Activated T-helper 2 cell treated with anti-CD3 and anti-CD28 coated beads, Interferon-gamma antibody, Interleukin-2, Interleukin-4, amounts not matched to agents 10 μg/mL and 5 μg/mL and 100 μg/mL, durations not matched to agents 14 hours and 24 hours and 36 hours (primary cell): ENCODE measurements around the gene LDLRAD3. TPM values are rescaled to one million over a fixed set of nuclear protein-coding genes. Genes with fewer than 3 reads are reported as not detected.
A peak's percentile ranks its signal among the peaks of the same experiment; 100 is the strongest.

Experiments used
- DNase-seq: peaks from one replicate; pipeline ENCODE4 v3.0.0; 2021; ENCODE audit warnings: low spot score
- H3K27ac Mint-ChIP-seq: one replicate; pipeline ENCODE4 v1.8.0; 2021; ENCODE audit warnings: mixed read lengths
- H3K27me3 Mint-ChIP-seq: one replicate; pipeline ENCODE4 v1.8.0; 2021; ENCODE audit warnings: low read depth, mixed read lengths
- H3K36me3 Mint-ChIP-seq: one replicate; pipeline ENCODE4 v1.8.0; 2021; ENCODE audit warnings: low read depth, mixed read lengths
- H3K4me1 Mint-ChIP-seq: one replicate; pipeline ENCODE4 v1.8.0; 2021; ENCODE audit warnings: low read depth, mixed read lengths
- H3K4me3 Mint-ChIP-seq: one replicate; pipeline ENCODE4 v1.8.0; 2021; ENCODE audit warnings: low read depth, mild to moderate bottlenecking, moderate library complexity, mixed read lengths
- H3K9me3 Mint-ChIP-seq: one replicate; pipeline ENCODE4 v1.8.0; 2021; ENCODE audit warnings: mixed read lengths
- intact Hi-C: fragments of 100-400 bp; cut with micrococcal nuclease; formaldehyde crosslinking; loops from one replicate; pipeline ENCODE4 v1.15.1; 2023
- total RNA-seq: library from RNA; stranded (reverse); gene quantifications from 2 replicates; pipeline ENCODE4 v1.2.3, GENCODE V29; 2022

Gene LDLRAD3
- total RNA-seq, 1 donor from 2014 or later, result 1.4 TPM

- H3K4me3 Mint-ChIP-seq, result no peak overlapping the region
- H3K4me1 Mint-ChIP-seq, result no peaks in the 10 kb centered on the region
- no peak for DNase-seq
- H3K27ac Mint-ChIP-seq, result no peak overlapping the region
- H3K27me3 Mint-ChIP-seq, result no peaks in the 10 kb centered on the region
- no peaks in the 10 kb centered on the region for H3K36me3 Mint-ChIP-seq
- no peaks in the 10 kb centered on the region for H3K9me3 Mint-ChIP-seq
- intact Hi-C loops, result no loop called here
Measured at GRCh38 chr11:36073411-36074203, 129.7 kb downstream of the LDLRAD3 start.

GRCh38 chr11:36074941-36075431, 131.1 kb downstream of the LDLRAD3 start:
- Mint-ChIP-seq H3K27ac (no peak overlapping the region), H3K36me3 (no peaks in the 10 kb centered on the region), H3K9me3 (no peaks in the 10 kb centered on the region), H3K4me1 (no peaks in the 10 kb centered on the region), H3K27me3 (peaks cover 2% of the 10 kb centered on the region), H3K4me3 (no peak overlapping the region)
- no peak for DNase-seq
- intact Hi-C loops, result no loop called here

GRCh38 chr11:36077368-36077767, 133.5 kb downstream of the LDLRAD3 start:
- H3K9me3 Mint-ChIP-seq, result no peaks in the 10 kb centered on the region
- intact Hi-C loops, result no loop called here
- H3K4me1 Mint-ChIP-seq, result no peaks in the 10 kb centered on the region
- H3K27ac Mint-ChIP-seq, result no peak overlapping the region
- no peak for DNase-seq
- H3K36me3 Mint-ChIP-seq, result no peaks in the 10 kb centered on the region
- peaks cover 2% of the 10 kb centered on the region for H3K27me3 Mint-ChIP-seq
- H3K4me3 Mint-ChIP-seq, result no peak overlapping the region

GRCh38 chr11:36077886-36078685, 134.2 kb downstream of the LDLRAD3 start:
- intact Hi-C loops, result no loop called here
- H3K36me3 Mint-ChIP-seq, result no peaks in the 10 kb centered on the region
- no peaks in the 10 kb centered on the region for H3K9me3 Mint-ChIP-seq
- H3K27ac Mint-ChIP-seq, result no peak overlapping the region
- H3K4me3 Mint-ChIP-seq, result no peak overlapping the region
- DNase-seq, result no peak
- H3K27me3 Mint-ChIP-seq, result peaks cover 2% of the 10 kb centered on the region
- no peaks in the 10 kb centered on the region for H3K4me1 Mint-ChIP-seq

GRCh38 chr11:36078686-36079055, 134.8 kb downstream of the LDLRAD3 start:
- Mint-ChIP-seq H3K9me3 (no peaks in the 10 kb centered on the region), H3K27ac (no peak overlapping the region), H3K27me3 (peaks cover 2% of the 10 kb centered on the region), H3K36me3 (no peaks in the 10 kb centered on the region), H3K4me3 (no peak overlapping the region), H3K4me1 (no peaks in the 10 kb centered on the region)
- intact Hi-C loops, result no loop called here
- DNase-seq, result no peak

GRCh38 chr11:36079878-36080675, 136.2 kb downstream of the LDLRAD3 start:
- DNase-seq, result no peak
- H3K4me1 Mint-ChIP-seq, result no peaks in the 10 kb centered on the region
- H3K4me3 Mint-ChIP-seq, result no peak overlapping the region
- no peak overlapping the region for H3K27ac Mint-ChIP-seq
- H3K27me3 Mint-ChIP-seq, result peaks cover 2% of the 10 kb centered on the region
- intact Hi-C loops, result no loop called here
- no peaks in the 10 kb centered on the region for H3K9me3 Mint-ChIP-seq
- no peaks in the 10 kb centered on the region for H3K36me3 Mint-ChIP-seq

- no peak overlapping the region for H3K4me3 Mint-ChIP-seq
- no peaks in the 10 kb centered on the region for H3K4me1 Mint-ChIP-seq
- peaks cover 2% of the 10 kb centered on the region for H3K27me3 Mint-ChIP-seq
- DNase-seq, result no peak
- H3K9me3 Mint-ChIP-seq, result no peaks in the 10 kb centered on the region
- intact Hi-C loops, result no loop called here
- H3K36me3 Mint-ChIP-seq, result no peaks in the 10 kb centered on the region
- H3K27ac Mint-ChIP-seq, result no peak overlapping the region
Measured at GRCh38 chr11:36081274-36081945, 137.5 kb downstream of the LDLRAD3 start.

- H3K27me3 Mint-ChIP-seq, result peaks cover 8% of the 10 kb centered on the region
- no peaks in the 10 kb centered on the region for H3K36me3 Mint-ChIP-seq
- no peak overlapping the region for H3K4me3 Mint-ChIP-seq
- intact Hi-C loops, result no loop called here
- no peak overlapping the region for H3K27ac Mint-ChIP-seq
- H3K9me3 Mint-ChIP-seq, result no peaks in the 10 kb centered on the region
- DNase-seq, result no peak
- peaks cover 11% of the 10 kb centered on the region for H3K4me1 Mint-ChIP-seq
Measured at GRCh38 chr11:36086366-36086765, 142.5 kb downstream of the LDLRAD3 start.

- intact Hi-C loops, result no loop called here
- Mint-ChIP-seq H3K9me3 (peaks cover 5% of the 10 kb centered on the region), H3K27me3 (peaks cover 17% of the 10 kb centered on the region), H3K36me3 (peaks cover 6% of the 10 kb centered on the region), H3K4me3 (no peak overlapping the region), H3K4me1 (peaks cover 22% of the 10 kb centered on the region), H3K27ac (no peak overlapping the region)
- DNase-seq, result no peak
Measured at GRCh38 chr11:36088266-36088972, 144.6 kb downstream of the LDLRAD3 start.

- Mint-ChIP-seq H3K27ac (no peak overlapping the region), H3K27me3 (peaks cover 18% of the 10 kb centered on the region), H3K9me3 (peaks cover 14% of the 10 kb centered on the region), H3K4me3 (peak overlapping the region; percentile 15), H3K4me1 (peaks cover 22% of the 10 kb centered on the region), H3K36me3 (peaks cover 9% of the 10 kb centered on the region)
- no peak for DNase-seq
- intact Hi-C loops, result no loop called here
Measured at GRCh38 chr11:36089920-36090319, 146.1 kb downstream of the LDLRAD3 start.

- Mint-ChIP-seq H3K27ac (no peak overlapping the region), H3K27me3 (peaks cover 18% of the 10 kb centered on the region), H3K36me3 (peaks cover 9% of the 10 kb centered on the region), H3K9me3 (peaks cover 14% of the 10 kb centered on the region), H3K4me1 (peaks cover 22% of the 10 kb centered on the region), H3K4me3 (peak overlapping the region; percentile 15)
- intact Hi-C loops, result no loop called here
- DNase-seq, result no peak
Measured at GRCh38 chr11:36090356-36091109, 146.7 kb downstream of the LDLRAD3 start.
